ENCODE data around the gene TMCC1. TPM values are rescaled to one million over a fixed set of nuclear protein-coding genes. Genes with fewer than 3 reads are reported as not detected.
"Not testable (repeated sequence)": the region's sequence is repeated elsewhere in the genome, so short reads cannot be mapped to it uniquely, and the experiment has no call there.

Gene TMCC1
- total and polyA plus RNA-seq, 4 donors, result 4.6 to 44.2 (median 24.0) TPM

DNA sequence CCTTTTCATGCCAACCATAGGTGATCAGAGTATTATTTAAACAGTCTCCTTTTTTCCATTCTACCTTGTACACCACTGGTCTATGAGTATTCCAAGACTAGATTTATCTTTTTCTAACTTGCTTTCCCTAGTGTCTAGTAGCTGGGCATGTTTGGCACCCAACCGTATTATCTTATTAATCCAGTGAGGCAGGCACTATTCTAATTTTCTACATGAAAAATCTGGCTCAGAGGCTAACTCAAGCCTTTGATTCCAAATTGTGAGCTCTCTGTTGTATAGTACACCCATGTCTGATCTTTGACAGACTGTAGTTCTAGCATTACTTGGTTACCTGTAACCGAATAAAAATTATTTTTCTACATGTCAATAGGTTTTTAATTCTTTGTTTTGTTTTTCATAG is 210.3 kb downstream of the TMCC1 start:
- Histone ChIP-seq H3K4me3 (ENCODE audit: low read length in 2 of 2) (no peak overlapping the region), H3K36me3 (ENCODE audit: control insufficient read depth in 1 of 2, insufficient read depth in 2 of 2, low read length in 1 of 2) (peaks cover 0 to 2% of the 10 kb centered on the region in 2 donors), H3K9me3 (ENCODE audit: control insufficient read depth, low read length) (no peaks in the 10 kb centered on the region), H3K27me3 (ENCODE audit: control insufficient read depth in 1 of 2, insufficient read depth in 2 of 2, low read length in 1 of 2) (no peaks in the 10 kb centered on the region), H3K4me1 (ENCODE audit: control insufficient read depth in 1 of 2, insufficient read depth in 2 of 2, low read length in 2 of 2) (peaks cover 0 to 4% of the 10 kb centered on the region in 2 donors), H3K27ac (ENCODE audit: low read depth in 1 of 2, low read length in 2 of 2) (no peak overlapping the region)
- ATAC-seq (ENCODE audit: low FRiP score) (no peak), DNase-seq (no peak)
- WGBS, 2 donors, result 89 to 93% methylated on average over 2 of the region's 2 CpGs
- intact Hi-C loops (cut with DNase I), result no loop called here

GRCh38 chr3:129676985-129677384 is 216.5 kb downstream of the TMCC1 start:
- ATAC-seq (ENCODE audit: low FRiP score) (no peak), DNase-seq (no peak)
- intact Hi-C loops (cut with DNase I), result no loop called here
- Histone ChIP-seq H3K27me3 (ENCODE audit: control insufficient read depth in 1 of 2, insufficient read depth in 2 of 2, low read length in 1 of 2) (no peaks in the 10 kb centered on the region), H3K4me1 (ENCODE audit: control insufficient read depth in 1 of 2, insufficient read depth in 2 of 2, low read length in 2 of 2) (no peaks in the 10 kb centered on the region), H3K9me3 (ENCODE audit: control insufficient read depth, low read length) (no peaks in the 10 kb centered on the region), H3K36me3 (ENCODE audit: control insufficient read depth in 1 of 2, insufficient read depth in 2 of 2, low read length in 1 of 2) (peaks cover 0 to 2% of the 10 kb centered on the region in 2 donors), H3K27ac (ENCODE audit: low read depth in 1 of 2, low read length in 2 of 2) (no peak overlapping the region), H3K4me3 (ENCODE audit: low read length in 2 of 2) (no peak overlapping the region)
- WGBS, 2 donors, result 77 to 83% methylated on average over 5 of the region's 5 CpGs

GRCh38 chr3:129674798-129675123 is 218.8 kb downstream of the TMCC1 start:
- H3K27ac ChIP-seq (ENCODE audit: low read depth in 1 of 2, low read length in 2 of 2); intact Hi-C loops (cut with DNase I); H3K4me1 ChIP-seq (ENCODE audit: control insufficient read depth in 1 of 2, insufficient read depth in 2 of 2, low read length in 2 of 2); ATAC-seq (ENCODE audit: low FRiP score); H3K4me3 ChIP-seq (ENCODE audit: low read length in 2 of 2); H3K36me3 ChIP-seq (ENCODE audit: control insufficient read depth in 1 of 2, insufficient read depth in 2 of 2, low read length in 1 of 2); H3K27me3 ChIP-seq (ENCODE audit: control insufficient read depth in 1 of 2, insufficient read depth in 2 of 2, low read length in 1 of 2); DNase-seq; H3K9me3 ChIP-seq (ENCODE audit: control insufficient read depth, low read length): not testable (repeated sequence)
- WGBS, 2 donors, result 94 to 95% methylated on average over 9 of the region's 9 CpGs

DNA sequence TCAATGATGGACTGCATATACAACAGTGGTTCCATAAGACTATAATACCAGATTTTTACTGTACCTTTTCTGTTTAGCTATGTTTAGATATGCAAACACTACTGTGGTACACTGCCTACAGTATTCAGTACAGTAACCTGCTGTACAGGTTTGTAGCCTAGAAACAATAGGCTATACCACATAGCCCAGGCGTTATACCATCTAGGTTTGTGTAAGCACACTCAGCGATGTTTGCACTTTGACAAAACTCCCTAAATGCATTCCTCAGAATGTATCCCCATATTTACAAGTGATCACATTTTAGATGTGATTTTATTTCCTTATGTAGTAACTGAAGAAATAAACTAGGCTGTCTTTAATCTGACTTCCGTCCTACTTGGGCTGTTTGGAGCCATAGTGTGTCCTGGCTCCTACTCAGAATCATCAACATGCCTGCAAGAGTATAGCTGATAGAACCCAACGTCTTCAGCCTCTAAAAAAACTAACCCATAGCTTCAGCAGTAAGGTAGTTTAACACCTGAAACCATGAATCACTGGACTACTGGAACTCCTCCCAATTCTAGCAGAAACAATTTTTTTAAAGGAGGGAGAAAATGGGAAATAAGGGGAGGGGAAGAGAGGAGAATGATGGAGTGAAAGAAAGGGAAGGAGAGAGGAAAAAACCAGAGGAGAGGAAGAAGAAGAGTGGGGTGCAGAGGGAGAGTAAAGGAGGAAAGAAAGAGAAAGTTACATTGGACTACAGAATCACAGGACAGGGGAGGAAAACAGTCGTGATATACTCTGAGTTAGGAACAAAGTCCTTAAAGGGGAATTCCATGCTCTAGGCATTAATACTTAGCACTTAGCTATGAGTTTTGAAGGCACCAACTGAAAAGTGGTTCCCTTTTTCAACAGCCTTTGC is 219.4 kb downstream of the TMCC1 start:
- no peak for ATAC-seq (ENCODE audit: low FRiP score)
- Histone ChIP-seq H3K27me3 (ENCODE audit: control insufficient read depth in 1 of 2, insufficient read depth in 2 of 2, low read length in 1 of 2) (no peaks in the 10 kb centered on the region), H3K36me3 (ENCODE audit: control insufficient read depth in 1 of 2, insufficient read depth in 2 of 2, low read length in 1 of 2) (peaks cover 0 to 2% of the 10 kb centered on the region in 2 donors), H3K27ac (ENCODE audit: low read depth in 1 of 2, low read length in 2 of 2) (no peak overlapping the region), H3K4me1 (ENCODE audit: control insufficient read depth in 1 of 2, insufficient read depth in 2 of 2, low read length in 2 of 2) (no peaks in the 10 kb centered on the region), H3K4me3 (ENCODE audit: low read length in 2 of 2) (no peak overlapping the region), H3K9me3 (ENCODE audit: control insufficient read depth, low read length) (no peaks in the 10 kb centered on the region)
- 67 to 68% methylated on average over 5 of the region's 5 CpGs for WGBS, 2 donors
- intact Hi-C loops (cut with DNase I), result no loop called here
- no peak for DNase-seq

- WGBS, 2 donors, result 54 to 59% methylated on average over 2 of the region's 2 CpGs
- DNase-seq (no peak), ATAC-seq (ENCODE audit: low FRiP score) (no peak)
- Histone ChIP-seq H3K27ac (ENCODE audit: low read depth in 1 of 2, low read length in 2 of 2) (no peak overlapping the region), H3K9me3 (ENCODE audit: control insufficient read depth, low read length) (no peaks in the 10 kb centered on the region), H3K27me3 (ENCODE audit: control insufficient read depth in 1 of 2, insufficient read depth in 2 of 2, low read length in 1 of 2) (no peaks in the 10 kb centered on the region), H3K4me1 (ENCODE audit: control insufficient read depth in 1 of 2, insufficient read depth in 2 of 2, low read length in 2 of 2) (no peaks in the 10 kb centered on the region), H3K36me3 (ENCODE audit: control insufficient read depth in 1 of 2, insufficient read depth in 2 of 2, low read length in 1 of 2) (no peaks in the 10 kb centered on the region), H3K4me3 (ENCODE audit: low read length in 2 of 2) (no peak overlapping the region)
- intact Hi-C loops (cut with DNase I), result no loop called here
Observed at GRCh38 chr3:129673012-129673411, 220.5 kb downstream of the TMCC1 start.

GRCh38 chr3:129672412-129672811 is 221.1 kb downstream of the TMCC1 start:
- no peaks in the 10 kb centered on the region for H3K9me3 ChIP-seq (ENCODE audit: control insufficient read depth, low read length)
- H3K27me3 ChIP-seq (ENCODE audit: control insufficient read depth in 1 of 2, insufficient read depth in 2 of 2, low read length in 1 of 2), result no peaks in the 10 kb centered on the region
- ATAC-seq (ENCODE audit: low FRiP score) (no peak), DNase-seq (no peak)
- H3K27ac ChIP-seq (ENCODE audit: low read depth in 1 of 2, low read length in 2 of 2), result no peak overlapping the region
- intact Hi-C loops (cut with DNase I), result no loop called here
- H3K36me3 ChIP-seq (ENCODE audit: control insufficient read depth in 1 of 2, insufficient read depth in 2 of 2, low read length in 1 of 2), result no peaks in the 10 kb centered on the region
- H3K4me1 ChIP-seq (ENCODE audit: control insufficient read depth in 1 of 2, insufficient read depth in 2 of 2, low read length in 2 of 2), result no peaks in the 10 kb centered on the region
- H3K4me3 ChIP-seq (ENCODE audit: low read length in 2 of 2), result no peak overlapping the region
- WGBS, 2 donors, result 96 to 98% methylated on average over 1 of the region's 1 CpG

DNA sequence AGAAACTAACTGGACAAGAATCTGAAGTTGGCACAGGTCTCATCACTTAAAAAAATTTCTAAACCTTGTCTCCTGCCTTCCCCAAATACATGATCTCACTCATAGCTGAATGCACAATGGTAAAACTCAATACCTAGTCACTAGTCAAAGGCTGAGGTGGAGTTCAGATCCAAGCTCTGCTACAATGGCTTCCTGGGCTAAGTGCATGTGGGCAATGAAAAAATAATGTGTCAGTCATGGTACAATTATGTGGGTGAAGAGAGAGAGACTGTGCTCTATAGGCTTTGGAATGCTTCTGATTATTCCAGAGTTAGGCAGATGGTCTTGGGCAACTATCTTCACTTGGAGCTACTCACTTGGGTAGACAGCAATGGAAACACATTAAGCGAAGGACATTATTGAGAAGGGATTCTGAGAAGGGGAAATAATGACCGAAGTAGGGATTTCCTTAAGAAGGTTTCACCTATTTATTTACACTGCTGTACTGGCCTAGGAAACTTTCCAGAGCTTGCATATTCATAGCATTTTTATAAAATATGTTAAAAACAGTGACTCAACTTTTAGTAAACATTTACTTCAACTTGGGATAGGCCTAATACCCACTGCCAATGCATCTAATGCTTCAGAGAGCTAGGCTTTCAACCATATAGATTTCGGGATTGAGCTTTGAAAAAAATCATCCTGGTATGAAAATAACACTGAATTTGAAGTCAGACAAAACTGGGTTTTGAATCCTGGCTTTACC is 228.3 kb downstream of the TMCC1 start:
- Histone ChIP-seq H3K36me3 (ENCODE audit: control insufficient read depth in 1 of 2, insufficient read depth in 2 of 2, low read length in 1 of 2) (no peaks in the 10 kb centered on the region), H3K4me1 (ENCODE audit: control insufficient read depth in 1 of 2, insufficient read depth in 2 of 2, low read length in 2 of 2) (peaks cover 5 to 14% of the 10 kb centered on the region in 2 donors), H3K27ac (ENCODE audit: low read depth in 1 of 2, low read length in 2 of 2) (no peak overlapping the region), H3K4me3 (ENCODE audit: low read length in 2 of 2) (no peak overlapping the region), H3K9me3 (ENCODE audit: control insufficient read depth, low read length) (no peaks in the 10 kb centered on the region), H3K27me3 (ENCODE audit: control insufficient read depth in 1 of 2, insufficient read depth in 2 of 2, low read length in 1 of 2) (no peaks in the 10 kb centered on the region)
- intact Hi-C loops (cut with DNase I), result no loop called here
- DNase-seq, result no peak
- ATAC-seq (ENCODE audit: low FRiP score), result no peak
- WGBS, 2 donors, result 94 to 95% methylated on average over 3 of the region's 3 CpGs

- Histone ChIP-seq H3K9me3 (ENCODE audit: control insufficient read depth, low read length) (no peaks in the 10 kb centered on the region), H3K36me3 (ENCODE audit: control insufficient read depth in 1 of 2, insufficient read depth in 2 of 2, low read length in 1 of 2) (no peaks in the 10 kb centered on the region), H3K4me1 (ENCODE audit: control insufficient read depth in 1 of 2, insufficient read depth in 2 of 2, low read length in 2 of 2) (peaks cover 5 to 14% of the 10 kb centered on the region in 2 donors), H3K27me3 (ENCODE audit: control insufficient read depth in 1 of 2, insufficient read depth in 2 of 2, low read length in 1 of 2) (no peaks in the 10 kb centered on the region), H3K4me3 (ENCODE audit: low read length in 2 of 2) (no peak overlapping the region), H3K27ac (ENCODE audit: low read depth in 1 of 2, low read length in 2 of 2) (no peak overlapping the region)
- no peak for ATAC-seq (ENCODE audit: low FRiP score)
- no peak for DNase-seq
- 70 to 75% methylated on average over 6 of the region's 6 CpGs for WGBS, 2 donors
- intact Hi-C loops (cut with DNase I), result no loop called here
Observed at GRCh38 chr3:129663930-129664646, 229.4 kb downstream of the TMCC1 start.
